Right lobe of liver (tissue), 4 donors: ENCODE data around the gene SLC22A16.

Experiments used
- POLR2A ChIP-seq: fragments of 450-650 bp; IDR thresholded peaks from one replicate; pipeline ENCODE4 v1.6.1; 2017; ENCODE audit warnings: antibody characterized with exemption, mild to moderate bottlenecking
- TF ChIP-seq, protein P1 (sequence below), 4 donors: fragments of 200-600 bp in 3 of 4; fragments of 450-650 bp in 1 of 4; IDR thresholded peaks; one replicate each; pipeline versions ENCODE4 v1.5.1 to v1.8.0; 2016 to 2022; ENCODE audit warnings: antibody characterized with exemption in 4 of 4, mild to moderate bottlenecking in 2 of 4
- donor health status: DM: no; HTN: no; CAD: no.
- donor health status: DM: no; HTN: no; CAD: no.
- donor health status: DM: no; HTN: yes; CAD: no.

- TF ChIP-seq, protein P1, sequence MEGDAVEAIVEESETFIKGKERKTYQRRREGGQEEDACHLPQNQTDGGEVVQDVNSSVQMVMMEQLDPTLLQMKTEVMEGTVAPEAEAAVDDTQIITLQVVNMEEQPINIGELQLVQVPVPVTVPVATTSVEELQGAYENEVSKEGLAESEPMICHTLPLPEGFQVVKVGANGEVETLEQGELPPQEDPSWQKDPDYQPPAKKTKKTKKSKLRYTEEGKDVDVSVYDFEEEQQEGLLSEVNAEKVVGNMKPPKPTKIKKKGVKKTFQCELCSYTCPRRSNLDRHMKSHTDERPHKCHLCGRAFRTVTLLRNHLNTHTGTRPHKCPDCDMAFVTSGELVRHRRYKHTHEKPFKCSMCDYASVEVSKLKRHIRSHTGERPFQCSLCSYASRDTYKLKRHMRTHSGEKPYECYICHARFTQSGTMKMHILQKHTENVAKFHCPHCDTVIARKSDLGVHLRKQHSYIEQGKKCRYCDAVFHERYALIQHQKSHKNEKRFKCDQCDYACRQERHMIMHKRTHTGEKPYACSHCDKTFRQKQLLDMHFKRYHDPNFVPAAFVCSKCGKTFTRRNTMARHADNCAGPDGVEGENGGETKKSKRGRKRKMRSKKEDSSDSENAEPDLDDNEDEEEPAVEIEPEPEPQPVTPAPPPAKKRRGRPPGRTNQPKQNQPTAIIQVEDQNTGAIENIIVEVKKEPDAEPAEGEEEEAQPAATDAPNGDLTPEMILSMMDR (IDR thresholded peaks at IDR 0.05): no peak
- TF ChIP-seq POLR2A: no peak
Observed at GRCh38 chr6:110400208-110400607, 76.2 kb downstream of the SLC22A16 start.
